Esophagus (tissue), 2 donors: Measurements from ENCODE around the gene C17orf113. TPM values are rescaled to one million over a fixed set of nuclear protein-coding genes. Genes with fewer than 3 reads are reported as not detected.

Experiments
- H3K27ac ChIP-seq, 2 donors: one replicate each; pipeline ENCODE4 v1.5.1; 2013; ENCODE audit warnings: low read depth in 2 of 2, mild to moderate bottlenecking in 2 of 2, inconsistent platforms in 1 of 2, low read length in 1 of 2, moderate library complexity in 1 of 2
- H3K27me3 ChIP-seq, 2 donors: one replicate each; pipeline ENCODE4 v1.6.1; 2013; ENCODE audit warnings: low read length in 2 of 2, control low read depth in 1 of 2, mild to moderate bottlenecking in 1 of 2; ENCODE audit not compliant: insufficient read depth in 2 of 2, control insufficient read depth in 1 of 2
- H3K36me3 ChIP-seq, 2 donors: one replicate each; pipeline ENCODE4 v1.6.1; 2013; ENCODE audit warnings: low read length in 1 of 2; ENCODE audit not compliant: control insufficient read depth in 2 of 2, insufficient read depth in 2 of 2
- H3K4me1 ChIP-seq, 2 donors: one replicate each; pipeline ENCODE4 v1.6.1; 2013; ENCODE audit warnings: low read length in 1 of 2; ENCODE audit not compliant: control insufficient read depth in 2 of 2, insufficient read depth in 2 of 2
- H3K4me3 ChIP-seq, 2 donors: one replicate each; pipeline ENCODE4 v1.5.1; 2013; ENCODE audit warnings: low read length in 2 of 2, mild to moderate bottlenecking in 2 of 2, low read depth in 1 of 2, moderate library complexity in 1 of 2
- H3K9me3 ChIP-seq, 2 donors: one replicate each; pipeline ENCODE4 v1.6.1; 2013; ENCODE audit warnings: mild to moderate bottlenecking in 2 of 2, low read depth in 1 of 2, low read length in 1 of 2, moderate library complexity in 1 of 2; ENCODE audit not compliant: control insufficient read depth in 2 of 2, insufficient read depth in 1 of 2
- WGBS, 2 donors: extraction: QIAGEN DNeasy Blood & Tissue Kit; methylation state at CpG; one replicate each; pipeline ENCODE4 v1.1.7; 2013; 5-methylcytosine and 5-hydroxymethylcytosine counted together
- polyA plus RNA-seq, 2 donors: library from polyadenylated mRNA; stranded (reverse); fragments of 200-250 nt; gene quantifications; one replicate each; pipeline ENCODE4 v1.2.3, GENCODE V29; 2013
- donor health status: healthy with polysubstance abuse.
- donor health status: Bipolar disorder and iron deficiency.

C17orf113 gene
- polyA plus RNA-seq, 2 donors: 0.32 to 0.39 TPM

DNA sequence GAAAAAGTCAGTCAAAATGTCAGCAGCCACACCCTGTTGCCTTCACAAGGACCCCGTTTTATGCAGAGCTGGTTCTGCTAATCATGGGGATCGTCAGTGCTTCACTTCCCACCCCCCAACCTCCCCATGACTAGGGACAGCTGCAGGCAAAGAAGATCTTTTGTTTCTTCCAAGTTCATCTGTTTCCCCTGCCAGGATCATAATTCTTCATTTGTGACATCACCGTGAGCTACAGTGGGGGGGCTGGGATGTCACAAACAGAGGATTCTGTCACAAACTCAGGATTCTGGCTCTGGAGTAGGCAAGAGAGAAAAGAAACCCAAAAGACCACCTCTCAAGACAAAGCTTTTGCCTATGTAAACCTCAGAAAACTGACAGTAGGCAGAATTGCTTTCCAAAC, 57.8 kb downstream of the C17orf113 start:
- H3K36me3 ChIP-seq: peaks cover 16 to 20% of the 10 kb centered on the region in 2 donors
- no peak overlapping the region for H3K27ac ChIP-seq
- 74 to 75% methylated on average over 3 of the region's 3 CpGs for WGBS, 2 donors
- H3K4me3 ChIP-seq: no peak overlapping the region
- H3K9me3 ChIP-seq: no peaks in the 10 kb centered on the region
- no peaks in the 10 kb centered on the region for H3K4me1 ChIP-seq
- no peaks in the 10 kb centered on the region for H3K27me3 ChIP-seq

- Histone ChIP-seq H3K27me3 (no peaks in the 10 kb centered on the region), H3K9me3 (no peaks in the 10 kb centered on the region), H3K36me3 (peaks cover 17 to 24% of the 10 kb centered on the region in 2 donors), H3K27ac (no peak overlapping the region), H3K4me3 (no peak overlapping the region), H3K4me1 (no peaks in the 10 kb centered on the region)
- 76 to 88% methylated on average over 5 of the region's 5 CpGs for WGBS, 2 donors
Measured at GRCh38 chr17:41989702-41990419, 60.5 kb downstream of the C17orf113 start.

DNA sequence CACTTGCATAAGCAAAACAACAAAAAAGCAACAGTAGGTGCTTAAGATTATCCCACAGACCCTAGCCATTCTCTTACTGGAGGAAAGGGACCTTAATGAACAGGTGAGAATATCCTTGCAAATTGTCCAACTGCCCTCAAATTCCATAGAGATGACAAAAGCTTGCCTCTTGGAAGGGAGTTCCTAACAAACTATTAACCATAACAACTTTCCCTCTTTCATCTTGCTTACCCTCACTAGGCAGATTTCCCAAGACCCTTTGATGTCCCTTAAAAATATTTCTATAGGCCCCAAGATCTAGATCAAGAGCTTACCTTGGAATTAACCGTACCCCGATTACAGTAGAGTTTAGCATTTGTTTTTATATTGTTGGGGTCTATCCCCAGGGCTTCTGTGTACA, 62.0 kb downstream of the C17orf113 start:
- Histone ChIP-seq H3K9me3 (no peaks in the 10 kb centered on the region), H3K4me1 (no peaks in the 10 kb centered on the region), H3K4me3 (no peak overlapping the region), H3K36me3 (peaks cover 22 to 24% of the 10 kb centered on the region in 2 donors), H3K27me3 (no peaks in the 10 kb centered on the region), H3K27ac (no peak overlapping the region)
- 93 to 94% methylated on average over 2 of the region's 2 CpGs for WGBS, 2 donors

Other genes with a start within 250 kb of the C17orf113 start
- 1 to 10 TPM; 1.7 TPM for gene P3H4, start 238.7 kb downstream of the C17orf113 start, polyA plus RNA-seq
- 1 to 10 TPM; 5.8 to 5.9 TPM for gene FKBP10, start 237.6 kb downstream of the C17orf113 start, polyA plus RNA-seq
- 10 to 100 TPM; 35.9 to 36.0 TPM for gene NT5C3B, start 214.4 kb downstream of the C17orf113 start, polyA plus RNA-seq
- under 1 TPM; 0.22 to 0.39 TPM for gene KLHL10, start 212.8 kb downstream of the C17orf113 start, polyA plus RNA-seq
- gene KLHL11, start 185.2 kb downstream of the C17orf113 start, polyA plus RNA-seq: under 1 TPM; 0.59 to 0.74 TPM
- gene ACLY, start 131.7 kb downstream of the C17orf113 start, polyA plus RNA-seq: 10 to 100 TPM; 16.4 to 27.1 TPM
- gene ODAD4, start 120.0 kb downstream of the C17orf113 start, polyA plus RNA-seq: under 1 TPM; 0.18 to 0.31 TPM
- 10 to 100 TPM; 45.2 to 49.1 TPM for gene CNP, start 83.8 kb downstream of the C17orf113 start, polyA plus RNA-seq
- gene DNAJC7, start 33.2 kb downstream of the C17orf113 start, polyA plus RNA-seq: 10 to 100 TPM; 55.4 to 66.4 TPM
- 10 to 100 TPM; 28.8 to 32.5 TPM for gene NKIRAS2, start 30.5 kb downstream of the C17orf113 start, polyA plus RNA-seq
- gene ZNF385C, start 47.9 kb upstream of the C17orf113 start, polyA plus RNA-seq: under 1 TPM; 0.12 to 0.24 TPM
- 10 to 100 TPM in 1 of 2 donors, 1 to 10 TPM in 1; 8.3 to 17.8 TPM for gene DHX58, start 62.1 kb upstream of the C17orf113 start, polyA plus RNA-seq
- 10 to 100 TPM; 34.2 to 86.6 TPM for gene KAT2A, start 70.8 kb upstream of the C17orf113 start, polyA plus RNA-seq
- under 1 TPM; 0.04 TPM for gene HSPB9, start 72.2 kb upstream of the C17orf113 start, polyA plus RNA-seq
- gene RAB5C, start 104.4 kb upstream of the C17orf113 start, polyA plus RNA-seq: 10 to 100 TPM; 61.8 to 93.4 TPM
- gene KCNH4, start 130.5 kb upstream of the C17orf113 start, polyA plus RNA-seq: under 1 TPM; 0.02 to 0.04 TPM
- gene HCRT, start 134.9 kb upstream of the C17orf113 start, polyA plus RNA-seq: not detected
- 1 to 10 TPM; 4.6 to 7.0 TPM for gene GHDC, start 143.9 kb upstream of the C17orf113 start, polyA plus RNA-seq
- 10 to 100 TPM; 14.0 to 14.4 TPM for gene STAT5B, start 225.8 kb upstream of the C17orf113 start, polyA plus RNA-seq
- gene STAT5A, start 237.9 kb upstream of the C17orf113 start, polyA plus RNA-seq: 1 to 10 TPM; 4.7 to 6.3 TPM